ENCODE measurements around the gene BIRC6.
"Not testable (repeated sequence)": the region's sequence is repeated elsewhere in the genome, so short reads cannot be mapped to it uniquely, and the experiment has no call there.

The BIRC6 gene

GRCh38 chr2:32572030-32572429, 215.2 kb downstream of the BIRC6 start:
- intact Hi-C loops (cut with DNase I) = no loop called here
- no peak for DNase-seq

- no peak for DNase-seq
These were observed 215.9 kb downstream of the BIRC6 start for GRCh38 chr2:32572737-32573136.

GRCh38 chr2:32591669-32592463, 235.0 kb downstream of the BIRC6 start:
- intact Hi-C loops (cut with DNase I) = no loop called here

More at GRCh38 chr2:32572737-32573136, 215.9 kb downstream of the BIRC6 start:
- intact Hi-C loops (cut with DNase I) = no loop called here

GRCh38 chr2:32594573-32594972, 237.8 kb downstream of the BIRC6 start:
- no peak for DNase-seq
- intact Hi-C loops (cut with DNase I) = no loop called here

More at GRCh38 chr2:32591669-32592463, 235.0 kb downstream of the BIRC6 start:
- DNase-seq = no peak

GRCh38 chr2:32611366-32611765, 254.5 kb downstream of the BIRC6 start:
- intact Hi-C loops (cut with DNase I) = no loop called here
- no peak for DNase-seq

GRCh38 chr2:32611771-32612170, 254.9 kb downstream of the BIRC6 start:
- no peak for DNase-seq
- intact Hi-C loops (cut with DNase I) = no loop called here

GRCh38 chr2:32614084-32614483, 257.3 kb downstream of the BIRC6 start:
- intact Hi-C loops (cut with DNase I) = no loop called here
- no peak for DNase-seq

GRCh38 chr2:32617599-32618189, 260.9 kb downstream of the BIRC6 start:
- DNase-seq = no peak
- intact Hi-C loops (cut with DNase I) = no loop called here

GRCh38 chr2:32622570-32623310, 265.9 kb downstream of the BIRC6 start:
- DNase-seq = peak in 1 of 10 donors; percentile 8
- intact Hi-C loops (cut with DNase I) = no loop called here

GRCh38 chr2:32623311-32623706, 266.5 kb downstream of the BIRC6 start:
- DNase-seq = no peak
- intact Hi-C loops (cut with DNase I) = no loop called here

- DNase-seq = no peak
- intact Hi-C loops (cut with DNase I) = no loop called here
These were observed 268.0 kb downstream of the BIRC6 start for GRCh38 chr2:32624812-32625211.

- intact Hi-C loops (cut with DNase I) = no loop called here
- DNase-seq = no peak
These were observed 269.9 kb downstream of the BIRC6 start for GRCh38 chr2:32626639-32627221.

GRCh38 chr2:32627441-32627813, 270.6 kb downstream of the BIRC6 start:
- DNase-seq = peak in 7 of 10 donors; percentile 20 to 40 (median 31)
- intact Hi-C loops (cut with DNase I) = no loop called here

GRCh38 chr2:32627814-32628579, 271.2 kb downstream of the BIRC6 start, which contains the start of gene TTC27:
TTC27 (plus strand) TSS chr2:32628050; CDS start chr2:32628293, 243 bp downstream.
- intact Hi-C loops (cut with DNase I) = no loop called here

GRCh38 chr2:32632089-32632488, 275.3 kb downstream of the BIRC6 start:
- intact Hi-C loops (cut with DNase I) = no loop called here
- DNase-seq = no peak

More at GRCh38 chr2:32627814-32628579, 271.2 kb downstream of the BIRC6 start, which contains the start of gene TTC27:
- peak; percentile 92 to 99 (median 96) for DNase-seq

GRCh38 chr2:32633040-32633439, 276.2 kb downstream of the BIRC6 start:
- DNase-seq = no peak
- intact Hi-C loops (cut with DNase I) = no loop called here

GRCh38 chr2:32638548-32638947, 281.7 kb downstream of the BIRC6 start:
- intact Hi-C loops (cut with DNase I); DNase-seq: not testable (repeated sequence)

GRCh38 chr2:32641180-32641579, 284.4 kb downstream of the BIRC6 start:
- intact Hi-C loops (cut with DNase I) = no loop called here
- DNase-seq = no peak

GRCh38 chr2:32647180-32647651, 290.4 kb downstream of the BIRC6 start:
- intact Hi-C loops (cut with DNase I) = no loop called here
- DNase-seq = no peak

Measured in posterior cingulate gyrus (tissue), 11 donors.